Embryonic facial prominence (tissue), 1 donor: Measurements from ENCODE around the gene HHIPL2.

ENCODE experiments used
- DNase-seq: peaks from one replicate; pipeline ENCODE4 v3.0.0-alpha.2; 2016; ENCODE audit errors: extremely low spot score

Gene HHIPL2

GRCh38 chr1:222547944-222548671 lies at the start of gene HHIPL2:
Gene HHIPL2, minus strand, starts transcription at chr1:222548104. Its CDS starts 60 bp downstream, at chr1:222548044.
- no peak for DNase-seq

GRCh38 chr1:222596696-222597095 lies 48.8 kb upstream of the HHIPL2 start:
- no peak for DNase-seq

- no peak for DNase-seq
These were observed 46.9 kb upstream of the HHIPL2 start for GRCh38 chr1:222594789-222595188.

GRCh38 chr1:222592171-222592570 lies 44.3 kb upstream of the HHIPL2 start:
- no peak for DNase-seq

- DNase-seq = peak; percentile 73
These were observed 41.8 kb upstream of the HHIPL2 start, which contains the start of gene TAF1A for GRCh38 chr1:222589462-222590302. Gene TAF1A, minus strand, starts transcription at chr1:222589933.

- no peak for DNase-seq
These were observed 40.2 kb upstream of the HHIPL2 start for GRCh38 chr1:222588135-222588534.

- no peak for DNase-seq
These were observed 38.9 kb upstream of the HHIPL2 start for GRCh38 chr1:222586842-222587241.

GRCh38 chr1:222583079-222583478 lies 35.2 kb upstream of the HHIPL2 start:
- DNase-seq = no peak

- DNase-seq = no peak
These were observed 34.3 kb upstream of the HHIPL2 start for GRCh38 chr1:222582099-222582774.

GRCh38 chr1:222579316-222579715 lies 31.4 kb upstream of the HHIPL2 start:
- no peak for DNase-seq

GRCh38 chr1:222570837-222571236 lies 22.9 kb upstream of the HHIPL2 start:
- DNase-seq = no peak

- no peak for DNase-seq
These were observed 13.8 kb upstream of the HHIPL2 start for GRCh38 chr1:222561656-222562055.

GRCh38 chr1:222557574-222557973 lies 9.7 kb upstream of the HHIPL2 start:
- DNase-seq = no peak

GRCh38 chr1:222557148-222557547 lies 9.2 kb upstream of the HHIPL2 start:
- no peak for DNase-seq

- DNase-seq = no peak
These were observed 8.2 kb upstream of the HHIPL2 start for GRCh38 chr1:222555992-222556615.

GRCh38 chr1:222554177-222554576 lies 6.3 kb upstream of the HHIPL2 start:
- no peak for DNase-seq

GRCh38 chr1:222552882-222553281 lies 5.0 kb upstream of the HHIPL2 start:
- no peak for DNase-seq

GRCh38 chr1:222547260-222547614 lies 667 bp downstream of the HHIPL2 start:
- no peak for DNase-seq

- DNase-seq = no peak
These were observed 1.2 kb downstream of the HHIPL2 start for GRCh38 chr1:222546548-222547259.

- no peak for DNase-seq
These were observed 1.8 kb downstream of the HHIPL2 start for GRCh38 chr1:222546091-222546490.

GRCh38 chr1:222543817-222544216 lies 4.1 kb downstream of the HHIPL2 start:
- no peak for DNase-seq
